WTC11 (cell line): Measurements from ENCODE around the gene GNAT3. TPM values are rescaled to one million over a fixed set of nuclear protein-coding genes. Genes with fewer than 3 reads are reported as not detected.

ENCODE experiments used
- ATAC-seq: fragments of 200-7000 bp; cut with Tn5 transposase; 2 replicates; pipeline ENCODE4 v1.10.0; 2021; ENCODE audit warnings: mild to moderate bottlenecking, moderate library complexity
- CTCF ChIA-PET: fragments of 300-600 bp; sonication (Branson Sonifier 250); formaldehyde crosslinking; loops from one replicate; lab custom pipeline; 2021; ENCODE audit warnings: antibody characterized with exemption; lab: Charles Lee
- POLR2A ChIA-PET: fragments of 350-600 bp; sonication (Branson Sonifier 250); formaldehyde crosslinking; loops from one replicate; lab custom pipeline; 2021; ENCODE audit warnings: antibody characterized with exemption; lab: Charles Lee
- DNase-seq: peaks from one replicate; pipeline ENCODE4 v3.0.0; 2021; ENCODE audit warnings: low spot score
- H3K27ac Mint-ChIP-seq: 2 replicates; pipeline ENCODE4 v1.8.0; 2021; ENCODE audit warnings: mixed read lengths
- H3K27me3 Mint-ChIP-seq: 2 replicates; pipeline ENCODE4 v1.8.0; 2021; ENCODE audit warnings: low read depth, mild to moderate bottlenecking, moderate library complexity, mixed read lengths
- H3K36me3 Mint-ChIP-seq: 2 replicates; pipeline ENCODE4 v1.8.0; 2021; ENCODE audit warnings: mixed read lengths
- H3K4me1 Mint-ChIP-seq: 2 replicates; pipeline ENCODE4 v1.8.0; 2022; ENCODE audit warnings: mixed read lengths
- H3K4me3 Mint-ChIP-seq: 2 replicates; pipeline ENCODE4 v1.8.0; 2021; ENCODE audit warnings: mild to moderate bottlenecking, moderate library complexity, mixed read lengths
- H3K9me3 Mint-ChIP-seq: 2 replicates; pipeline ENCODE4 v1.8.0; 2021; ENCODE audit warnings: mixed read lengths
- ETV6 ChIP-seq: sonication (generic); formaldehyde crosslinking; IDR thresholded peaks from 2 replicates; pipeline ENCODE4 v1.8.1; 2022; ENCODE audit warnings: mild to moderate bottlenecking, missing genetic modification reagents
- FOXJ3 ChIP-seq: sonication (generic); formaldehyde crosslinking; IDR thresholded peaks from 2 replicates; pipeline ENCODE4 v1.9.0; 2021; ENCODE audit warnings: missing genetic modification reagents, mild to moderate bottlenecking, borderline replicate concordance
- FOXK1 ChIP-seq: sonication (generic); formaldehyde crosslinking; IDR thresholded peaks from 2 replicates; pipeline ENCODE4 v1.8.0; 2022; ENCODE audit warnings: mild to moderate bottlenecking, moderate library complexity, missing genetic modification reagents
- GABPB1 ChIP-seq: sonication (generic); formaldehyde crosslinking; IDR thresholded peaks from 2 replicates; pipeline ENCODE4 v1.8.1; 2023; ENCODE audit warnings: mild to moderate bottlenecking, missing genetic modification reagents
- HMGA2 ChIP-seq: fragments of 250-450 bp; sonication (Bioruptor Pico); IDR thresholded peaks from 2 replicates; pipeline ENCODE4 v1.4.0; 2021; ENCODE audit warnings: mild to moderate bottlenecking, moderate library complexity
- JAZF1 ChIP-seq: fragments of 250-450 bp; sonication (Bioruptor Pico); IDR thresholded peaks from 2 replicates; pipeline ENCODE4 v1.9.0; 2021; ENCODE audit warnings: moderate library complexity, mild to moderate bottlenecking, inconsistent platforms
- RORB ChIP-seq: fragments of 250-450 bp; sonication (Bioruptor Pico); IDR thresholded peaks from 2 replicates; pipeline ENCODE4 v1.9.0; 2021; ENCODE audit warnings: mild to moderate bottlenecking
- SMAD3 ChIP-seq: sonication (generic); formaldehyde crosslinking; IDR thresholded peaks from 2 replicates; pipeline ENCODE4 v1.8.0; 2022; ENCODE audit warnings: missing genetic modification reagents, mild to moderate bottlenecking, borderline replicate concordance
- STAT6 ChIP-seq: sonication (generic); formaldehyde crosslinking; conservative IDR thresholded peaks from 2 replicates; pipeline ENCODE4 v1.8.1; 2023; ENCODE audit warnings: mild to moderate bottlenecking, low read depth, missing genetic modification reagents, moderate library complexity
- USF1 ChIP-seq: sonication (generic); formaldehyde crosslinking; IDR thresholded peaks from 2 replicates; pipeline ENCODE4 v1.8.0; 2022; ENCODE audit warnings: mild to moderate bottlenecking, missing genetic modification reagents
- ZNF121 ChIP-seq: sonication (generic); formaldehyde crosslinking; IDR thresholded peaks from 2 replicates; pipeline ENCODE4 v1.8.0; 2023; ENCODE audit warnings: missing genetic modification reagents
- ZNF138 ChIP-seq: sonication (generic); formaldehyde crosslinking; conservative IDR thresholded peaks from 2 replicates; pipeline ENCODE4 v1.8.1; 2022; ENCODE audit warnings: mild to moderate bottlenecking, moderate library complexity, missing genetic modification reagents
- ZNF416 ChIP-seq: fragments of 250-450 bp; sonication (Bioruptor Pico); IDR thresholded peaks from 2 replicates; pipeline ENCODE4 v1.9.0; 2021; ENCODE audit warnings: mild to moderate bottlenecking, inconsistent platforms
- total RNA-seq: library from RNA; stranded (reverse); gene quantifications from 3 replicates; pipeline ENCODE4 v1.2.3, GENCODE V29; 2021
- TF ChIP-seq, protein P1 (sequence below): sonication (generic); formaldehyde crosslinking; IDR thresholded peaks from 2 replicates; pipeline ENCODE4 v1.8.0; 2023; ENCODE audit warnings: missing genetic modification reagents, mild to moderate bottlenecking, borderline replicate concordance
- TF ChIP-seq, protein P2 (sequence below): sonication (generic); formaldehyde crosslinking; IDR thresholded peaks from 2 replicates; pipeline ENCODE4 v1.8.1; 2023; ENCODE audit warnings: mild to moderate bottlenecking, missing genetic modification reagents, moderate library complexity
- TF ChIP-seq, protein P3 (sequence below): sonication (generic); formaldehyde crosslinking; IDR thresholded peaks from 2 replicates; pipeline ENCODE4 v1.8.1; 2023; ENCODE audit warnings: mild to moderate bottlenecking, missing genetic modification reagents, moderate library complexity
- TF ChIP-seq, protein P4 (sequence below): sonication (generic); formaldehyde crosslinking; IDR thresholded peaks from 2 replicates; pipeline ENCODE4 v1.8.0; 2022; ENCODE audit warnings: mild to moderate bottlenecking, missing genetic modification reagents
- TF ChIP-seq, protein P5 (sequence below): fragments of 250-450 bp; sonication (Bioruptor Pico); IDR thresholded peaks from 2 replicates; pipeline ENCODE4 v1.9.0; 2021; ENCODE audit warnings: mild to moderate bottlenecking
- TF ChIP-seq, protein P6 (sequence below): fragments of 250-450 bp; sonication (Bioruptor Pico); IDR thresholded peaks from 2 replicates; pipeline ENCODE4 v1.9.0; 2021; ENCODE audit warnings: mild to moderate bottlenecking

GNAT3 gene
- total RNA-seq, 1 experiment from 2014 or later, result not detected

DNA sequence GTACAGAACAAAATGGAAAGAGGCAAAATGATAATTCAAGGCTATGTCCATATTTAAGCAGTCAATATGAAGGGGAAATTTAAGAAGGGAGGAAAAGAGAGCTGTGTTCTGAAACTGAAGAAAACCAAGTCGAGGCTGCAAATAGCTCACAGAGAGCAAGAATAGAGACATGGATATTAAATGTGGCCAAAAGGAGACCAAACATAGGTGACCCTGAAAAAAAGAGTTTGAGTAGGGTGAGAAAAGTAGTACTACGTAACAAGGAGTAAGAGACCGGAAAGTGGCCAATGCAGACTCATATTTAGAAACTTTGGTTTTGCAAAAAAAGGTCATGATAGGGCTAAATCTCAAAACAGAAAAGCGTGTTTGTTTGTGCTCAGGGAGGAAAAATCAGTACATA lies 84.6 kb downstream of the GNAT3 start:
- Mint-ChIP-seq H3K4me3 (no peak overlapping the region), H3K36me3 (no peaks in the 10 kb centered on the region), H3K9me3 (no peaks in the 10 kb centered on the region), H3K4me1 (peaks cover 15% of the 10 kb centered on the region), H3K27ac (no peak overlapping the region), H3K27me3 (no peaks in the 10 kb centered on the region)
- CTCF ChIA-PET, result interaction anchor here (1.2 kb wide), 1 partner anchor 368 kb away, joined by 3 read pairs; no protein-coding TSS in a partner anchor
- TF ChIP-seq, protein P1, sequence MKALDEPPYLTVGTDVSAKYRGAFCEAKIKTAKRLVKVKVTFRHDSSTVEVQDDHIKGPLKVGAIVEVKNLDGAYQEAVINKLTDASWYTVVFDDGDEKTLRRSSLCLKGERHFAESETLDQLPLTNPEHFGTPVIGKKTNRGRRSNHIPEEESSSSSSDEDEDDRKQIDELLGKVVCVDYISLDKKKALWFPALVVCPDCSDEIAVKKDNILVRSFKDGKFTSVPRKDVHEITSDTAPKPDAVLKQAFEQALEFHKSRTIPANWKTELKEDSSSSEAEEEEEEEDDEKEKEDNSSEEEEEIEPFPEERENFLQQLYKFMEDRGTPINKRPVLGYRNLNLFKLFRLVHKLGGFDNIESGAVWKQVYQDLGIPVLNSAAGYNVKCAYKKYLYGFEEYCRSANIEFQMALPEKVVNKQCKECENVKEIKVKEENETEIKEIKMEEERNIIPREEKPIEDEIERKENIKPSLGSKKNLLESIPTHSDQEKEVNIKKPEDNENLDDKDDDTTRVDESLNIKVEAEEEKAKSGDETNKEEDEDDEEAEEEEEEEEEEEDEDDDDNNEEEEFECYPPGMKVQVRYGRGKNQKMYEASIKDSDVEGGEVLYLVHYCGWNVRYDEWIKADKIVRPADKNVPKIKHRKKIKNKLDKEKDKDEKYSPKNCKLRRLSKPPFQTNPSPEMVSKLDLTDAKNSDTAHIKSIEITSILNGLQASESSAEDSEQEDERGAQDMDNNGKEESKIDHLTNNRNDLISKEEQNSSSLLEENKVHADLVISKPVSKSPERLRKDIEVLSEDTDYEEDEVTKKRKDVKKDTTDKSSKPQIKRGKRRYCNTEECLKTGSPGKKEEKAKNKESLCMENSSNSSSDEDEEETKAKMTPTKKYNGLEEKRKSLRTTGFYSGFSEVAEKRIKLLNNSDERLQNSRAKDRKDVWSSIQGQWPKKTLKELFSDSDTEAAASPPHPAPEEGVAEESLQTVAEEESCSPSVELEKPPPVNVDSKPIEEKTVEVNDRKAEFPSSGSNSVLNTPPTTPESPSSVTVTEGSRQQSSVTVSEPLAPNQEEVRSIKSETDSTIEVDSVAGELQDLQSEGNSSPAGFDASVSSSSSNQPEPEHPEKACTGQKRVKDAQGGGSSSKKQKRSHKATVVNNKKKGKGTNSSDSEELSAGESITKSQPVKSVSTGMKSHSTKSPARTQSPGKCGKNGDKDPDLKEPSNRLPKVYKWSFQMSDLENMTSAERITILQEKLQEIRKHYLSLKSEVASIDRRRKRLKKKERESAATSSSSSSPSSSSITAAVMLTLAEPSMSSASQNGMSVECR (CRISPR knock-in tag), result no peak
- TF ChIP-seq, protein P2, sequence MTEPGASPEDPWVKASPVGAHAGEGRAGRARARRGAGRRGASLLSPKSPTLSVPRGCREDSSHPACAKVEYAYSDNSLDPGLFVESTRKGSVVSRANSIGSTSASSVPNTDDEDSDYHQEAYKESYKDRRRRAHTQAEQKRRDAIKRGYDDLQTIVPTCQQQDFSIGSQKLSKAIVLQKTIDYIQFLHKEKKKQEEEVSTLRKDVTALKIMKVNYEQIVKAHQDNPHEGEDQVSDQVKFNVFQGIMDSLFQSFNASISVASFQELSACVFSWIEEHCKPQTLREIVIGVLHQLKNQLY (CRISPR knock-in tag), result no peak
- TF ChIP-seq FOXK1 (no peak), STAT6 (CRISPR knock-in tag) (no peak), FOXJ3 (CRISPR knock-in tag) (no peak), GABPB1 (CRISPR knock-in tag) (no peak), ZNF138 (no peak), ZNF416 (CRISPR knock-in tag) (no peak), USF1 (CRISPR knock-in tag) (no peak), JAZF1 (no peak), SMAD3 (no peak), ETV6 (CRISPR knock-in tag) (no peak), RORB (CRISPR knock-in tag) (no peak), ZNF121 (CRISPR knock-in tag) (no peak), HMGA2 (CRISPR knock-in tag) (no peak)
- TF ChIP-seq, protein P3, sequence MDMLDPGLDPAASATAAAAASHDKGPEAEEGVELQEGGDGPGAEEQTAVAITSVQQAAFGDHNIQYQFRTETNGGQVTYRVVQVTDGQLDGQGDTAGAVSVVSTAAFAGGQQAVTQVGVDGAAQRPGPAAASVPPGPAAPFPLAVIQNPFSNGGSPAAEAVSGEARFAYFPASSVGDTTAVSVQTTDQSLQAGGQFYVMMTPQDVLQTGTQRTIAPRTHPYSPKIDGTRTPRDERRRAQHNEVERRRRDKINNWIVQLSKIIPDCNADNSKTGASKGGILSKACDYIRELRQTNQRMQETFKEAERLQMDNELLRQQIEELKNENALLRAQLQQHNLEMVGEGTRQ (CRISPR knock-in tag), result no peak
- TF ChIP-seq, protein P4, sequence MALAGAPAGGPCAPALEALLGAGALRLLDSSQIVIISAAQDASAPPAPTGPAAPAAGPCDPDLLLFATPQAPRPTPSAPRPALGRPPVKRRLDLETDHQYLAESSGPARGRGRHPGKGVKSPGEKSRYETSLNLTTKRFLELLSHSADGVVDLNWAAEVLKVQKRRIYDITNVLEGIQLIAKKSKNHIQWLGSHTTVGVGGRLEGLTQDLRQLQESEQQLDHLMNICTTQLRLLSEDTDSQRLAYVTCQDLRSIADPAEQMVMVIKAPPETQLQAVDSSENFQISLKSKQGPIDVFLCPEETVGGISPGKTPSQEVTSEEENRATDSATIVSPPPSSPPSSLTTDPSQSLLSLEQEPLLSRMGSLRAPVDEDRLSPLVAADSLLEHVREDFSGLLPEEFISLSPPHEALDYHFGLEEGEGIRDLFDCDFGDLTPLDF (CRISPR knock-in tag), result no peak
- TF ChIP-seq, protein P5, sequence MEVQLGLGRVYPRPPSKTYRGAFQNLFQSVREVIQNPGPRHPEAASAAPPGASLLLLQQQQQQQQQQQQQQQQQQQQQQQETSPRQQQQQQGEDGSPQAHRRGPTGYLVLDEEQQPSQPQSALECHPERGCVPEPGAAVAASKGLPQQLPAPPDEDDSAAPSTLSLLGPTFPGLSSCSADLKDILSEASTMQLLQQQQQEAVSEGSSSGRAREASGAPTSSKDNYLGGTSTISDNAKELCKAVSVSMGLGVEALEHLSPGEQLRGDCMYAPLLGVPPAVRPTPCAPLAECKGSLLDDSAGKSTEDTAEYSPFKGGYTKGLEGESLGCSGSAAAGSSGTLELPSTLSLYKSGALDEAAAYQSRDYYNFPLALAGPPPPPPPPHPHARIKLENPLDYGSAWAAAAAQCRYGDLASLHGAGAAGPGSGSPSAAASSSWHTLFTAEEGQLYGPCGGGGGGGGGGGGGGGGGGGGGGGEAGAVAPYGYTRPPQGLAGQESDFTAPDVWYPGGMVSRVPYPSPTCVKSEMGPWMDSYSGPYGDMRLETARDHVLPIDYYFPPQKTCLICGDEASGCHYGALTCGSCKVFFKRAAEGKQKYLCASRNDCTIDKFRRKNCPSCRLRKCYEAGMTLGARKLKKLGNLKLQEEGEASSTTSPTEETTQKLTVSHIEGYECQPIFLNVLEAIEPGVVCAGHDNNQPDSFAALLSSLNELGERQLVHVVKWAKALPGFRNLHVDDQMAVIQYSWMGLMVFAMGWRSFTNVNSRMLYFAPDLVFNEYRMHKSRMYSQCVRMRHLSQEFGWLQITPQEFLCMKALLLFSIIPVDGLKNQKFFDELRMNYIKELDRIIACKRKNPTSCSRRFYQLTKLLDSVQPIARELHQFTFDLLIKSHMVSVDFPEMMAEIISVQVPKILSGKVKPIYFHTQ (CRISPR knock-in tag), result no peak
- TF ChIP-seq, protein P6, sequence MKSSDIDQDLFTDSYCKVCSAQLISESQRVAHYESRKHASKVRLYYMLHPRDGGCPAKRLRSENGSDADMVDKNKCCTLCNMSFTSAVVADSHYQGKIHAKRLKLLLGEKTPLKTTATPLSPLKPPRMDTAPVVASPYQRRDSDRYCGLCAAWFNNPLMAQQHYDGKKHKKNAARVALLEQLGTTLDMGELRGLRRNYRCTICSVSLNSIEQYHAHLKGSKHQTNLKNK (CRISPR knock-in tag), result no peak
- ATAC-seq, result no peak
- DNase-seq, result no peak
- POLR2A ChIA-PET, result no interaction called here
